Tibial artery (tissue), 4 donors: ENCODE measurements around the gene ALG12.

Experiments used
- DNase-seq, 2 donors: peaks; one replicate each; pipeline ENCODE4 v3.0.0-alpha.2; 2019
- H3K27ac ChIP-seq, 2 donors: fragments of 200-600 bp; sonication (generic) in 1 of 2; 1 replicate in 1 of 2; 2 replicates in 1 of 2; pipeline ENCODE4 v1.5.1; 2018 to 2019; ENCODE audit warnings: mild to moderate bottlenecking in 1 of 2
- H3K27me3 ChIP-seq, 2 donors: fragments of 200-600 bp; sonication (generic) in 1 of 2; one replicate each; pipeline versions ENCODE4 v1.5.1 to v1.6.0; 2016 to 2019
- H3K36me3 ChIP-seq, 3 donors: fragments of 200-600 bp; sonication (generic) in 2 of 3; one replicate each; pipeline ENCODE4 v1.5.1; 2016 to 2019; ENCODE audit warnings: mild to moderate bottlenecking in 2 of 3
- H3K4me1 ChIP-seq, 4 donors: fragments of 200-600 bp; sonication (generic) in 2 of 4; 1 replicate in 3 of 4; 2 replicates in 1 of 4; pipeline ENCODE4 v1.5.1; 2016 to 2019
- H3K4me3 ChIP-seq, 2 donors: fragments of 200-600 bp; sonication (generic) in 1 of 2; 1 replicate in 1 of 2; 2 replicates in 1 of 2; pipeline ENCODE4 v1.5.1; 2018 to 2019; ENCODE audit warnings: mild to moderate bottlenecking in 2 of 2
- H3K9me3 ChIP-seq, 3 donors: fragments of 200-600 bp; sonication (generic) in 1 of 3; one replicate each; pipeline ENCODE4 v1.5.1; 2016 to 2019
- CTCF ChIP-seq, 2 experiments: fragments of 200-600 bp in 1 of 2; fragments of 450-650 bp in 1 of 2; IDR thresholded peaks; one replicate each; pipeline ENCODE4 v1.5.1; 2017 to 2019; ENCODE audit warnings: antibody characterized with exemption in 2 of 2, mild to moderate bottlenecking in 1 of 2, moderate library complexity in 1 of 2
- intact Hi-C: fragments of 100-400 bp; cut with DNase I; formaldehyde crosslinking; loops from one replicate; pipeline ENCODE4 v1.15.0; 2023; ENCODE audit warnings: low total_unique reads

Gene ALG12

DNA sequence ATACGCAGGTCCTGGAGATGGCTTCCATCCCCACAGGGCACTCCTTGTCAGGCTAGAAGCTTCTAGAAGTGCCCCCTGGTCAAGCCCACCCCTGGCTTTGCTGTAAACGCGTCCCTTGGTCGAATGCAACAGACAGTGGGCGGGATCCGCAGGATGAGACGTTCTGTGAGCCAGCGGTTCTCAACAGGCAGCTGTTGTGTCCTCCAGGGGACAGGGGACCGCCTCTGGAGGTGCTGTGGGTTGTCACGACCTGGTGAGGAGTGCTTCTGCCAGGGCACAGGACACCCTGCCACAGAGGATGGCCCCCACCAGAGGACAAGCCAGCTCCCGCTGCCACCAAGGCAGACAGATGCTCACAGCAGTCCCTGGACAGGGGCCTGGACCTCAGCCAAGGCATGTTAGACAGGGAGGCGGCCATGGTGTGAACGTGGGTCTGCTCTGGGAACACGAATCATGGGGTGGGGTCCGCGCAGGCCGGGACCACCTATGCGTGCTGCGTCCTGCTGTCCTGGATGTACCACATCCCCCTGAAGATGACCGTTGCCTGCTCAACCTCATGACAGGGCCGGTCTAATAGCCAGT, 11.8 kb upstream of the ALG12 start:
- Histone ChIP-seq H3K36me3 (peaks cover 0 to 11% (median 8%) of the 10 kb centered on the region in 3 donors), H3K27me3 (peaks cover 0 to 12% of the 10 kb centered on the region in 2 donors), H3K4me3 (no peak overlapping the region), H3K4me1 (peaks cover 5 to 45% (median 33%) of the 10 kb centered on the region in 4 donors), H3K27ac (no peak overlapping the region), H3K9me3 (no peaks in the 10 kb centered on the region)
- no peak for DNase-seq
- TF ChIP-seq CTCF (IDR thresholded peaks at IDR 0.05): no peak
- intact Hi-C loops: loop anchor here (1.0 to 5.0 kb wide), 3 partner anchors 42 to 277 kb away; no protein-coding TSS in a partner anchor

DNA sequence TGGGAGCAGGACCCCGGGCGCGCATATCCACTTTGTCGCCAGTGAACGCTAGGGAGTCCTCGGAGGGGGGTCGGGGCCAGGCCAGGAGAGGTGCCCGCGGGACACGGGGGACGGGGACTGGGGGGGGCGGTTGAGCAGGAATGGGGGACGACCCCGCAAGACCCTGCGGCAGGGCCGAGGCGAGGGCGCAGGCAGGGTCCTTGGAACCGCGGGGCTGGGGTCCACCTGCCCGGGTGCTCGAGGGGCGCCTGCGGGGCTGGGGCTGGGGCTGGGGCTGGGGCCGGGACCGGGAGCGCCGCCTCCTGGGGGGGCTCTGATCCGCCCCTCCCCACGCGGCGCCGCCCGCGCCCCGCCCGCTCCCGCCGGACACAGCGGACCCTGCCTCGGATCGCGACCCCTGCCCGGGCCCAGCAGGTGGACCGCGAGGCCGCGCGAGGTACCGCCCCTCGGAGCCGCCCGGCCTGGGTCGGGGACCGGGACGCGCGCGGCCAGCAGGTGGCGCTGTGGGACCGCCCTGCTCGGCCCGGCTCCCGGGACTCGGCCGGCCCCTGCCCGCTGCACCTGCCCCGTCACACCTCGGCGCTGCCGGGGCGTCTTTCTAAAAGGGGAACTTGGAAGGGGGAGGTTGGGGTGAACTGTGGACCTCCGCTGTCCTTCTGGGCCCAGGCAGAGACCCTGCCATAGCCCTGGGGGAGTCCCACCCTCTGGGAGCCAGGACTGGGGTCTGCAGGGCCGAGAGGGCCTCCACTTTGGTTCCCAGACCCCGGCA, 11.2 kb upstream of the ALG12 start:
- Histone ChIP-seq H3K4me3 (no peak overlapping the region), H3K4me1 (peaks cover 5 to 39% (median 26%) of the 10 kb centered on the region in 4 donors), H3K27me3 (peaks cover 0 to 12% of the 10 kb centered on the region in 2 donors), H3K36me3 (peaks cover 0 to 15% (median 10%) of the 10 kb centered on the region in 3 donors), H3K9me3 (no peaks in the 10 kb centered on the region), H3K27ac (no peak overlapping the region)
- no peak for DNase-seq
- TF ChIP-seq CTCF (IDR thresholded peaks at IDR 0.05): peak; percentile 72 to 97
- intact Hi-C loops: loop anchor here (1.0 to 5.0 kb wide), 2 partner anchors 101 to 278 kb away; no protein-coding TSS in a partner anchor

- intact Hi-C loops: loop anchor here (1.0 to 5.0 kb wide), 2 partner anchors 102 to 279 kb away; no protein-coding TSS in a partner anchor
Observed at GRCh38 chr22:49928555-49929210, 10.4 kb upstream of the ALG12 start.

GRCh38 chr22:49928185-49928495, 9.9 kb upstream of the ALG12 start:
- Histone ChIP-seq H3K27me3 (peaks cover 0 to 12% of the 10 kb centered on the region in 2 donors), H3K36me3 (peaks cover 0 to 27% (median 14%) of the 10 kb centered on the region in 3 donors), H3K27ac (no peak overlapping the region), H3K9me3 (no peaks in the 10 kb centered on the region), H3K4me1 (peaks cover 0 to 29% (median 14%) of the 10 kb centered on the region in 4 donors), H3K4me3 (no peak overlapping the region)
- TF ChIP-seq CTCF (IDR thresholded peaks at IDR 0.05): no peak
- intact Hi-C loops: loop anchor here (5.0 kb wide), 1 partner anchor 279 kb away; no protein-coding TSS in a partner anchor
- no peak for DNase-seq

More at GRCh38 chr22:49928555-49929210, 10.4 kb upstream of the ALG12 start:
- no peak overlapping the region for H3K4me3 ChIP-seq
- H3K9me3 ChIP-seq: no peaks in the 10 kb centered on the region
- H3K27me3 ChIP-seq: peaks cover 0 to 12% of the 10 kb centered on the region in 2 donors
- H3K4me1 ChIP-seq: peaks cover 5 to 31% (median 19%) of the 10 kb centered on the region in 4 donors
- H3K36me3 ChIP-seq: peaks cover 0 to 22% (median 14%) of the 10 kb centered on the region in 3 donors
- DNase-seq: no peak
- TF ChIP-seq CTCF (IDR thresholded peaks at IDR 0.05): no peak
- H3K27ac ChIP-seq: no peak overlapping the region

GRCh38 chr22:49927483-49928184, 9.4 kb upstream of the ALG12 start:
- intact Hi-C loops: loop anchor here (5.0 kb wide), 1 partner anchor 280 kb away; no protein-coding TSS in a partner anchor
- H3K4me1 ChIP-seq: peaks cover 0 to 29% (median 14%) of the 10 kb centered on the region in 4 donors
- H3K4me3 ChIP-seq: no peak overlapping the region
- TF ChIP-seq CTCF (IDR thresholded peaks at IDR 0.05): no peak
- peaks cover 0 to 12% of the 10 kb centered on the region in 2 donors for H3K27me3 ChIP-seq
- DNase-seq: no peak
- H3K36me3 ChIP-seq: peaks cover 0 to 32% (median 14%) of the 10 kb centered on the region in 3 donors
- H3K9me3 ChIP-seq: no peaks in the 10 kb centered on the region
- H3K27ac ChIP-seq: no peak overlapping the region
